ENCODE data around the gene DHX58. TPM values are rescaled to one million over a fixed set of nuclear protein-coding genes. Genes with fewer than 3 reads are reported as not detected.

Gene DHX58
- total RNA-seq, 1 donor from 2014 or later = 3.1 TPM

GRCh38 chr17:42062681-42063080 lies 49.8 kb downstream of the DHX58 start:
- Histone ChIP-seq H3K27me3 (ENCODE audit: low read depth) (peaks cover 23% of the 10 kb centered on the region), H3K4me1 (peaks cover 6% of the 10 kb centered on the region), H3K4me3 (no peak overlapping the region), H3K9me3 (replicated peaks) (no peaks in the 10 kb centered on the region), H3K27ac (replicated peaks) (no peak overlapping the region), H3K36me3 (no peaks in the 10 kb centered on the region)
- intact Hi-C loops (cut with micrococcal nuclease) = no loop called here
- no peak for TF ChIP-seq CTCF (IDR thresholded peaks at IDR 0.05; ENCODE audit: borderline replicate concordance)
- DNase-seq = no peak

- no peak for TF ChIP-seq CTCF (IDR thresholded peaks at IDR 0.05; ENCODE audit: borderline replicate concordance)
- no peak for DNase-seq
- Histone ChIP-seq H3K4me3 (no peak overlapping the region), H3K27ac (replicated peaks) (no peak overlapping the region), H3K36me3 (no peaks in the 10 kb centered on the region), H3K4me1 (peaks cover 6% of the 10 kb centered on the region), H3K9me3 (replicated peaks) (no peaks in the 10 kb centered on the region), H3K27me3 (ENCODE audit: low read depth) (peaks cover 22% of the 10 kb centered on the region)
- intact Hi-C loops (cut with micrococcal nuclease) = no loop called here
These were observed 50.6 kb downstream of the DHX58 start for GRCh38 chr17:42061646-42062487.

GRCh38 chr17:42060231-42060630 lies 52.3 kb downstream of the DHX58 start:
- no peak for TF ChIP-seq CTCF (IDR thresholded peaks at IDR 0.05; ENCODE audit: borderline replicate concordance)
- Histone ChIP-seq H3K27me3 (ENCODE audit: low read depth) (peaks cover 38% of the 10 kb centered on the region), H3K27ac (replicated peaks) (no peak overlapping the region), H3K4me3 (no peak overlapping the region), H3K9me3 (replicated peaks) (no peaks in the 10 kb centered on the region), H3K4me1 (peaks cover 6% of the 10 kb centered on the region), H3K36me3 (no peaks in the 10 kb centered on the region)
- intact Hi-C loops (cut with micrococcal nuclease) = no loop called here
- DNase-seq = no peak

GRCh38 chr17:42059815-42060214 lies 52.7 kb downstream of the DHX58 start:
- Histone ChIP-seq H3K4me1 (peaks cover 6% of the 10 kb centered on the region), H3K36me3 (no peaks in the 10 kb centered on the region), H3K9me3 (replicated peaks) (no peaks in the 10 kb centered on the region), H3K27me3 (ENCODE audit: low read depth) (peaks cover 42% of the 10 kb centered on the region), H3K27ac (replicated peaks) (no peak overlapping the region), H3K4me3 (no peak overlapping the region)
- DNase-seq = no peak
- intact Hi-C loops (cut with micrococcal nuclease) = no loop called here
- no peak for TF ChIP-seq CTCF (IDR thresholded peaks at IDR 0.05; ENCODE audit: borderline replicate concordance)

- no peak for TF ChIP-seq CTCF (IDR thresholded peaks at IDR 0.05; ENCODE audit: borderline replicate concordance)
- Histone ChIP-seq H3K9me3 (replicated peaks) (no peaks in the 10 kb centered on the region), H3K36me3 (no peaks in the 10 kb centered on the region), H3K27ac (replicated peaks) (no peak overlapping the region), H3K4me1 (peaks cover 1% of the 10 kb centered on the region), H3K27me3 (ENCODE audit: low read depth) (peaks cover 60% of the 10 kb centered on the region), H3K4me3 (no peak overlapping the region)
- intact Hi-C loops (cut with micrococcal nuclease) = no loop called here
- no peak for DNase-seq
These were observed 54.5 kb downstream of the DHX58 start for GRCh38 chr17:42058063-42058462.

Measured in left ventricle myocardium inferior (tissue), 1 donor.